Tibial nerve (tissue), 3 donors: ENCODE measurements around the gene FCF1.

Source experiments
- POLR2A ChIP-seq, 2 donors: fragments of 450-650 bp; IDR thresholded peaks; one replicate each; pipeline ENCODE4 v1.6.1; 2017; ENCODE audit warnings: antibody characterized with exemption in 2 of 2, mild to moderate bottlenecking in 2 of 2, moderate library complexity in 2 of 2
- TF ChIP-seq, protein P1 (sequence below), 5 experiments: fragments of 200-600 bp in 3 of 5; fragments of 450-650 bp in 2 of 5; sonication (generic) in 3 of 5; IDR thresholded peaks; one replicate each; pipeline ENCODE4 v1.5.1; 2016 to 2019; ENCODE audit warnings: antibody characterized with exemption in 5 of 5, mild to moderate bottlenecking in 3 of 5, moderate library complexity in 2 of 5

- TF ChIP-seq, protein P1, sequence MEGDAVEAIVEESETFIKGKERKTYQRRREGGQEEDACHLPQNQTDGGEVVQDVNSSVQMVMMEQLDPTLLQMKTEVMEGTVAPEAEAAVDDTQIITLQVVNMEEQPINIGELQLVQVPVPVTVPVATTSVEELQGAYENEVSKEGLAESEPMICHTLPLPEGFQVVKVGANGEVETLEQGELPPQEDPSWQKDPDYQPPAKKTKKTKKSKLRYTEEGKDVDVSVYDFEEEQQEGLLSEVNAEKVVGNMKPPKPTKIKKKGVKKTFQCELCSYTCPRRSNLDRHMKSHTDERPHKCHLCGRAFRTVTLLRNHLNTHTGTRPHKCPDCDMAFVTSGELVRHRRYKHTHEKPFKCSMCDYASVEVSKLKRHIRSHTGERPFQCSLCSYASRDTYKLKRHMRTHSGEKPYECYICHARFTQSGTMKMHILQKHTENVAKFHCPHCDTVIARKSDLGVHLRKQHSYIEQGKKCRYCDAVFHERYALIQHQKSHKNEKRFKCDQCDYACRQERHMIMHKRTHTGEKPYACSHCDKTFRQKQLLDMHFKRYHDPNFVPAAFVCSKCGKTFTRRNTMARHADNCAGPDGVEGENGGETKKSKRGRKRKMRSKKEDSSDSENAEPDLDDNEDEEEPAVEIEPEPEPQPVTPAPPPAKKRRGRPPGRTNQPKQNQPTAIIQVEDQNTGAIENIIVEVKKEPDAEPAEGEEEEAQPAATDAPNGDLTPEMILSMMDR (IDR thresholded peaks at IDR 0.05) = no peak
- TF ChIP-seq POLR2A (IDR thresholded peaks at IDR 0.05) = no peak
These were observed 27.9 kb upstream of the FCF1 start for GRCh38 chr14:74685056-74685455.
